Epidermal melanocyte (primary cell): ENCODE measurements around the gene GAB2.

Experiments used
- DNase-seq: peaks from one replicate; pipeline ENCODE4 v3.0.0; 2011; ENCODE audit warnings: low spot score; ENCODE audit not compliant: insufficient read length

GAB2 gene

GRCh38 chr11:78211565-78211964 lies 206.1 kb downstream of the GAB2 start:
- no peak for DNase-seq

DNA sequence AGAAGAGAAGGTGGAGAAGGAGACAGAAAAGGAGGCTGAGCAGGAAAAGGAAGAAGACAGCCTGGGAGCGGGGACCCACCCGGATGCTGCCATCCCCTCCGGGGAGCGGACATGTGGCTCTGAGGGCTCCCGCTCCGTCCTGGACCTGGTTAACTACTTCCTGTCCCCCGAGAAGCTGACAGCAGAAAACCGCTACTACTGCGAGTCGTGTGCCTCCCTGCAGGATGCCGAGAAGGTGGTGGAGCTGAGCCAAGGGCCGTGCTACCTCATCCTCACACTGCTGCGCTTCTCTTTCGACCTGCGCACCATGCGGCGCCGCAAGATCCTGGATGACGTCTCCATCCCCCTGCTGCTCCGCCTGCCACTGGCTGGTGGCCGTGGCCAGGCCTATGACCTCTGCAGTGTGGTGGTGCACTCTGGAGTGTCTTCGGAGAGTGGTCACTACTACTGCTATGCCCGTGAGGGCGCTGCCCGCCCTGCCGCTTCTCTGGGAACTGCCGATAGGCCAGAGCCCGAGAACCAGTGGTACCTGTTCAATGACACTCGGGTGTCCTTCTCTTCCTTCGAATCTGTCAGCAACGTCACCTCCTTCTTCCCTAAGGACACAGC lies 207.5 kb downstream of the GAB2 start:
- DNase-seq: no peak

DNA sequence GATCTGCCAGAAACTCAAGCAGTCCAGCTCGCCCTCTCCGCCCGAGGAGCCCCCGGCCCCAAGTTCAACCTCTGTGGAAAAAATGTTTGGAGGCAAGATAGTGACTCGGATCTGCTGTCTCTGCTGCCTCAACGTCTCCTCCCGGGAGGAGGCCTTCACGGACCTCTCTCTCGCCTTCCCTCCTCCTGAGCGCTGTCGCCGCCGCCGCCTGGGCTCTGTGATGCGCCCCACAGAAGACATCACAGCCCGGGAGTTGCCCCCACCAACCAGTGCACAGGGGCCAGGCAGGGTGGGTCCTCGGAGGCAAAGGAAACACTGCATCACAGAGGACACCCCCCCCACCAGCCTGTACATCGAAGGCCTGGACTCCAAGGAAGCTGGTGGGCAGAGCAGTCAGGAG lies 208.1 kb downstream of the GAB2 start:
- DNase-seq: no peak

DNA sequence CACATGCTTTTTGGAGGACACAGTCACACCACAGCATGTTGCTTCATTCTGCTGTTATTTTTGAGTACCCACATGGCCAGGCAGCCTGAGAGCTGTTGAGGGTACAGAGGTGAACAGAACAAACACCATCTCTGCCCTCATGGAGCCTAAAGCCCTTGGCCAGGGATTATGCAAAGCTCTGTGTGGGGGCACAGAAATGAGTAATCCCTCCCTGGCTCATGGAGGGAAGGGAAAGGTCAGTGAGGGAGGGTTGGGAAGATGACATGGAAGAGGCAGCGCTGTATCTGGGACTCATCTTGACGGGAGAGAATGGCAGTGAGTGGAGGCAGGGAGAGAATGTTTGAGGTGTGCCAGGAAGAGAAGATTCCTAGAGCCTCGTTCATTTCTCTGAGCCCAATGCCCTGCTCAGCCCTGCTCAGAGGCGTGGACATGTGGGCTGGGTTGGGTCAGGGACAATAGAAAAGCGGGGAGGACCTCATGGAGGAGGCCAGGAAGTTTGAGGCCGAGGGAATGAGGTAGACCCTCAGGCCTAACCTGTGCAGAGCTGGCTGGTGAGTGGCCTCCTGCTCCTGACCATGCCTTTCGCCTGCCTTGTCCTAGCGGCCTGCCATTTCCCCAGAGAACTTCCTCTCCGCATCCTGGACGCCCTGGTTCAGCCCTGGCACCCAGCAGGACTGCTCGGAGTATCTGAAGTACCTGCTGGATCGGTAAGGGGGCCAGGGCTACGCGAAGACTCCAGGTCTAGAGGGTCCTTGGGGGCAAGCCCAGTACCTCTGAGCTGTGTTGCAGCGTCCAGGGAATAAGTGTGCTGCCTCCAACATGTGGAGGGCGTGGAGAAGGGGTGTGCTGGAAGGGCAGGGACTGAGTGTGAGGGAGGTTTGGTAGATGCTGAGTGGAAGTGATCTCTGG lies 209.1 kb downstream of the GAB2 start:
- no peak for DNase-seq

DNA sequence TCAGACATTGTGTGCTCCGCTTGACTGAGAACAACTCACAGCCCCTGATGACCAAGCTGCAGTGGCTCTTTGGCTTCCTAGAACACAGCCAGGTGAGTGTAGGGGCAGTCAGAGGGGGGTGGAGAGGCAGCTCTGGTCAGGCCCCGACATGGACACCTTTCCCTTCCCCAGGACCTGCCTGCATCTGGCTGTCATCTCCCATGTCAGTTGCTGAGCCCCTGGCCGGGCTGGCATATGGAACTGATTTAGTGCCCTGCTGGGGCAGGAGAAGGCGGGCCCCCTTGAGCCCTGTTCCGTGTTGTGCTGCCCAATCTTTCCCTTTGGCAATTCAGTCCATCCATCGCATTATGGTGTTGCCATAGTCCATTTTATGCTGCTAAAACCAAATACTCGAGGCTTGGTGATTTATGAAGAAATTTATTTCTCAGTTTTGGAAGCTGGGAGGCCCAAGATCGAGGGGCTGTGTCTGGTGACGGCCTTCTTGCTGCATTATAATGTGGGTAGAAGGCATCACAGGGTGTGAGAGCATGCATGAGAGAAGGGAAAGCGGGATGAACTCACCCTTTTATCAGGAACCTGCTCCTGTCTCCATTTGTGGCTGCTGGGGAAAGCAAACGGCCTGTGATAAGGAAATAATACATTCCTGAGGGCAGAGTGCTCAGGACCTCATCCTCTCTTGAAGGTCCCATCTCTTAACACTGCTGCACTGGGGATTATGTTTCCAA lies 209.9 kb downstream of the GAB2 start:
- DNase-seq: no peak

DNA sequence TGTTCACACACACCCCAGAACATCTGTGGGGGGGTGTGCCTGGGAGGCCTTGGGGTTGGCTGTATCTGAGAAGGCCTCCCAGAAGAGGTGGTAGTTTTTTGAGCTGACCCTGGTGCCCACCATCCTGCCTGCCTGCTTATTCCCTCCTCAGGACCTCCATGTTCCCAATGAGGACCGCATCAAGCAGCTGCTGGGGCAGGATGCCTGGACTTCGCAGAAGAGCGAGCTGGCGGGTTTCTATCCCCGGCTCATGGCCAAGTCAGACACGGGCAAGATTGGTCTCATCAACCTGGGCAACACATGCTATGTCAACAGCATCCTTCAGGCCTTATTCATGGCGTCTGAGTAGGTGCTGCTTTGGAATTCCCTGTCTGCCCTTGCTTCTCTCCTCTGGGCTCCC lies 211.9 kb downstream of the GAB2 start:
- no peak for DNase-seq

GRCh38 chr11:78205256-78205655 lies 212.4 kb downstream of the GAB2 start:
- DNase-seq: no peak

DNA sequence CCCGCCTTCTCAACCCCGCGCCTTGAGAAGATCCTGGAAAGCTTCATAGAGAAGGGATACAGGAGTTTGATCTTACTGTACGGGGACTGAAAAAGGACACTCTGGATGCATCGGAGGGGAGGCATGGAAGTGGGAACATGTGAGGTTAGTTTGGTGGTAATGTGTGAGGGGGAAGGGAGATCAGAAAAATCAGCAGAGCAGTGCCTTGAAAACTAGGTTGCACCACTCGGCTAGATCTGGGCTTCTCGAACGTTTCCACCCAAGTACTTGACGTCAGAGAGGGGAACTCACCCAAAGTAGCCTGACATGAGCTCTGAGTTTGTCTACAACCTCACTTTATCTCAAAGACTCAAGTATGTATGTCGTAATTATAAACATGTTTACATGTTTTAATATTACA lies 214.4 kb downstream of the GAB2 start:
- no peak for DNase-seq

DNA sequence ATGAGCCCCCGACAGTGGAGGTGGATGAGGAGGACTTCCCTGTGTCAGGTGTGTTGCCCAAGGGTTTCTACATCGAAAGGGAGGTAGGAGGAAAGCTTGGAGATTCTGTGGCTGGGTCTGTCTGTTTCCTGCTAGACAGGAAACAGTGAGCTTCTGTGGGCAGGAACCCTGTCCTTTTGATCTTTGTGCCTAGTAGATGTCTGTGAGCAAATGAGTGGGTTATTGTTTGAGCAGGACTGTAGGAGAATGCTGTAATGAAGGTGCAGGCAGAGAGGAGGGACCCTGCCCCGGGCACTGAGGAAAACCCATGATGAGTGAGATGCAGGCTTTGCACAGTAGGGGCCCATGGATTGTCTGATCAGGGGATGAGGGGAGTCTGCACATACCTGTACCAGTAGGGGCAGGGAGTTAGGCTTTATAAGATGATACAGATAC lies 214.9 kb downstream of the GAB2 start:
- DNase-seq: no peak

- peak; percentile 76 for DNase-seq
These were observed 216.4 kb downstream of the GAB2 start for GRCh38 chr11:78201096-78201818.

DNA sequence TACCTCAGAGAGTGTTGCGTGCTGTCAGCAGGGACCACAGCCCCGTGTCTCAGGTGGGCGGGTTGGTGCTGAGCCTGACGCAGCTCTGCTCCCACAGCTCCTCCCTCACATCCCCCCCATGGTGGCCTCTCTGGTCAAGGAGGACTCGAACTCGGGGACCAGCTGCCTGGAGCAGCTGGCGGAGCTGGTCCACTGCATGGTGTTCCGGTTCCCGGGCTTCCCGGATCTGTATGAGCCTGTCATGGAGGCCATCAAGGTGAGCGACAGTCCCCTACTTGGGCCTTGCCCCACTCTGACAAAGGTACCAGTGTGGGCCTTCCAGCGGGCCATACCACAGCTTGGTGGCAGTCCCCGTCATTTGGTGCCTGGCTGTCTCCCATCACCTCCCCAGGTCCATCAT lies 217.1 kb downstream of the GAB2 start:
- DNase-seq: no peak

- no peak for DNase-seq
These were observed 217.6 kb downstream of the GAB2 start for GRCh38 chr11:78200061-78200460.

DNA sequence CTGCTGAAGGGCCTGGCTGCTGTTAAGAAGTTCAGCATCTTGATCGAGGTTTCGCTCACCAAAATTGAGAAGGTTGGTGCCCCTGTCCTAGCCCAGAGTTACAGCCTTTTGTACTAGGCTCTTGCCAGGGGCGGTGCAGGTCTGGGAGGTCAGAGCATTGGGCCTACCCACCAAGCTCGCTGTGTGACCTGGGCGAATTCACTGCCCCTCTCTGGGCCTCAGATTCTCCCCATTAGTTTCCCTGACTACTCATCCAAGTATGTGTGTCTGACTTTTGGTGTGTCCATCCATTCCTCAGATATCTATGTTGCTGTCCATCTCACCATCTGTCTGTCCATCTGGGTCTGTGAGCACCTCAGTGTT lies 218.0 kb downstream of the GAB2 start:
- DNase-seq: no peak

GRCh38 chr11:78199015-78199652 lies 218.5 kb downstream of the GAB2 start:
- no peak for DNase-seq

DNA sequence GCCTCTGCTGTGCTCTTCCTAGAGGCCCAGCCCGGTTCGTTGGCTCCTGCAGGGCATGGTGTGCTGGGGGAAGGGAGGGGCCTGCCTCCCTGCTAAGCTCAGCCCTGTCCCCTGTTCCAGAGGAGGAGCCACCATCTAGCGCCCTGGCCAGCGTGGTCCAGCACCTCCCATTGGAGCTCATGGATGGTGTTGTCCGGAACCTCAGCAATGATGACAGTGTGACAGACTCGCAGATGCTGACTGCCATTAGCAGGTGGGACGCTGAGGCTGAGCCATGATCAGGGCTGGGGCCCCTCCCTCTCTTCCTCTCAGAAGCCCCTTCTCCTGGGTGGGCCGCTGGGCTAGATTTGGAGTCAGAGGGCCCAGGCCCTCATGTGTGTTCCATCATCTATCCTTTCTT lies 219.8 kb downstream of the GAB2 start:
- no peak for DNase-seq

DNA sequence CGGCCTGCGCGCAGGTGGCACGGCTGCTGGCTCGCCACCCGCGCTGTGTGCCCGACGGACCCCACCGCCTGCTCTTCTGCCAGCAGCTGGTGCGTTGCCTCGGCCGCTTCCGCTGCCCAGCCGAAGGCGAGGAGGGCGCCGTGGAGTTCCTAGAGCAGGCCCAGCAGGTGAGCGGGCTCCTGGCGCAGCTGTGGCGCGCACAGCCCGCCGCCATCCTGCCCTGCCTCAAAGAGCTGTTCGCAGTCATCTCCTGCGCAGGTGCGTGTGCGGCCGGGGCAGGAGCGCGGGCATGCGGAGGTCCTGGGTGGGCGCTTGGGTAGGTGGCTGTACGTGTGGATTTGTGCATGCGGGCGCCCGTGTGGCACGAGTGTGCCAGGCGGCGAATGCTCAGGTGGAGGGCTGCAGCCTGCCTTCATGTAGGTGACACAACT lies 220.9 kb downstream of the GAB2 start:
- DNase-seq: no peak

- DNase-seq: no peak
These were observed 221.6 kb downstream of the GAB2 start for GRCh38 chr11:78195917-78196560.

GRCh38 chr11:78194490-78194889 lies 223.1 kb downstream of the GAB2 start:
- no peak for DNase-seq

DNA sequence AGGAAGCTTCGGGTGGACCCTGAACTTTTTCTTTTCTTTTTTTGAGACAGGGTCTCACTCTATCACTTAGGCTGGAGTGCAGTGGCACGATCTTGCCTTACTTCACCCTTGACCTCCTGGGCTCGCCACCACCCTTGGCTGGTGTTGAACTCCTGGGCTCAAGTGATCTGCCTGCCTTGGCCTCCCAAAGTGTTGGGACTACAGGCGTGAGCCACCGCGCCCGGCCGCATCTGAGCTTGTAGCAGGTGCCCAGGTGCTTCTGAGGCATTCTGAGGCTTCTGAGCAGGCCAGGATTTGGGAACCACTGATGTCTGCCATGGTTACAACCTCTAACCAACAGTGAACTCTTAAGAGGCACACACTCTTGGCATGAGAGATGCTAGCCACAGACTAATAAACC lies 223.8 kb downstream of the GAB2 start:
- no peak for DNase-seq

- no peak for DNase-seq
These were observed 224.7 kb downstream of the GAB2 start for GRCh38 chr11:78192911-78193351.
